Astrocyte (in vitro differentiated cells and primary cell): ENCODE results near the gene DNAAF1. TPM values are rescaled to one million over a fixed set of nuclear protein-coding genes. Genes with fewer than 3 reads are reported as not detected.

Experiments
- DNase-seq: peaks from one replicate; pipeline ENCODE4 v3.0.0-alpha.2; 2010; ENCODE audit warnings: low read depth
- FAIRE-seq: peaks from 2 replicates; lab custom pipeline; 2011; peaks lifted over from hg19 to GRCh38; lab: Jason Lieb, UNC
- H2AFZ ChIP-seq: 2 replicates; pipeline ENCODE4 v1.6.0; 2012; ENCODE audit warnings: low read depth, low read length, inconsistent platforms
- H3K27ac ChIP-seq: 2 replicates; pipeline ENCODE4 v1.5.1; 2011; ENCODE audit warnings: low read depth, low read length, inconsistent platforms
- H3K27me3 ChIP-seq: 2 replicates; pipeline ENCODE4 v1.6.0; 2011; ENCODE audit warnings: low read length, inconsistent platforms; ENCODE audit not compliant: insufficient read depth
- H3K36me3 ChIP-seq: 2 replicates; pipeline ENCODE4 v1.5.1; 2011; ENCODE audit warnings: low read length, inconsistent platforms; ENCODE audit not compliant: insufficient read depth
- H3K4me1 ChIP-seq: 2 replicates; pipeline ENCODE4 v1.5.1; 2011; ENCODE audit warnings: low read length, inconsistent platforms; ENCODE audit not compliant: insufficient read depth
- H3K4me2 ChIP-seq: 2 replicates; pipeline ENCODE4 v1.6.0; 2012; ENCODE audit warnings: low read length, inconsistent platforms
- H3K4me3 ChIP-seq: 2 replicates; pipeline ENCODE4 v1.5.1; 2011; ENCODE audit warnings: low read depth, mild to moderate bottlenecking, low read length, inconsistent platforms; ENCODE audit not compliant: insufficient read depth
- H3K79me2 ChIP-seq: 2 replicates; pipeline ENCODE4 v1.6.0; 2012; ENCODE audit warnings: mild to moderate bottlenecking, low read length, inconsistent platforms; ENCODE audit not compliant: insufficient read depth
- H3K9ac ChIP-seq: 2 replicates; pipeline ENCODE4 v1.6.0; 2012; ENCODE audit warnings: mild to moderate bottlenecking, low read length, inconsistent platforms
- H3K9me3 ChIP-seq: 2 replicates; pipeline ENCODE4 v1.5.1; 2012; ENCODE audit warnings: low read depth, mild to moderate bottlenecking, low read length, inconsistent platforms; ENCODE audit not compliant: insufficient read depth
- H4K20me1 ChIP-seq: 2 replicates; pipeline ENCODE4 v1.6.0; 2012; ENCODE audit warnings: low read length, inconsistent platforms; ENCODE audit not compliant: insufficient read depth
- H3K27ac Mint-ChIP-seq: one replicate; pipeline ENCODE4 v1.8.0; 2021; ENCODE audit warnings: mild to moderate bottlenecking, mixed read lengths; ENCODE audit not compliant: unreplicated experiment
- H3K27me3 Mint-ChIP-seq: one replicate; pipeline ENCODE4 v1.8.0; 2021; ENCODE audit warnings: low read depth, mixed read lengths; ENCODE audit not compliant: unreplicated experiment
- H3K36me3 Mint-ChIP-seq: one replicate; pipeline ENCODE4 v1.8.0; 2021; ENCODE audit warnings: low read depth, mixed read lengths; ENCODE audit not compliant: unreplicated experiment
- H3K4me1 Mint-ChIP-seq: one replicate; pipeline ENCODE4 v1.8.0; 2021; ENCODE audit warnings: low read depth, mixed read lengths; ENCODE audit not compliant: unreplicated experiment
- H3K4me3 Mint-ChIP-seq: one replicate; pipeline ENCODE4 v1.8.0; 2021; ENCODE audit warnings: mild to moderate bottlenecking, moderate library complexity, mixed read lengths; ENCODE audit not compliant: unreplicated experiment
- H3K9me3 Mint-ChIP-seq: one replicate; pipeline ENCODE4 v1.8.0; 2021; ENCODE audit warnings: mild to moderate bottlenecking, mixed read lengths; ENCODE audit not compliant: unreplicated experiment
- EZH2 ChIP-seq: IDR thresholded peaks from 2 replicates; pipeline ENCODE4 v1.6.1; 2012; ENCODE audit warnings: mild to moderate bottlenecking, low read length, inconsistent platforms; ENCODE audit not compliant: insufficient read depth
- total RNA-seq: library from RNA; stranded (reverse); gene quantifications from 2 replicates; pipeline ENCODE4 v1.2.1, GENCODE V29; 2021
- TF ChIP-seq, protein P1 (sequence below): IDR thresholded peaks from 2 replicates; pipeline ENCODE4 v1.5.1; 2011; ENCODE audit warnings: low read depth, mild to moderate bottlenecking, inconsistent platforms, low read length, moderate library complexity; ENCODE audit not compliant: insufficient read depth

The DNAAF1 gene
- total RNA-seq, 1 donor from 2014 or later, result 0.30 TPM

DNA sequence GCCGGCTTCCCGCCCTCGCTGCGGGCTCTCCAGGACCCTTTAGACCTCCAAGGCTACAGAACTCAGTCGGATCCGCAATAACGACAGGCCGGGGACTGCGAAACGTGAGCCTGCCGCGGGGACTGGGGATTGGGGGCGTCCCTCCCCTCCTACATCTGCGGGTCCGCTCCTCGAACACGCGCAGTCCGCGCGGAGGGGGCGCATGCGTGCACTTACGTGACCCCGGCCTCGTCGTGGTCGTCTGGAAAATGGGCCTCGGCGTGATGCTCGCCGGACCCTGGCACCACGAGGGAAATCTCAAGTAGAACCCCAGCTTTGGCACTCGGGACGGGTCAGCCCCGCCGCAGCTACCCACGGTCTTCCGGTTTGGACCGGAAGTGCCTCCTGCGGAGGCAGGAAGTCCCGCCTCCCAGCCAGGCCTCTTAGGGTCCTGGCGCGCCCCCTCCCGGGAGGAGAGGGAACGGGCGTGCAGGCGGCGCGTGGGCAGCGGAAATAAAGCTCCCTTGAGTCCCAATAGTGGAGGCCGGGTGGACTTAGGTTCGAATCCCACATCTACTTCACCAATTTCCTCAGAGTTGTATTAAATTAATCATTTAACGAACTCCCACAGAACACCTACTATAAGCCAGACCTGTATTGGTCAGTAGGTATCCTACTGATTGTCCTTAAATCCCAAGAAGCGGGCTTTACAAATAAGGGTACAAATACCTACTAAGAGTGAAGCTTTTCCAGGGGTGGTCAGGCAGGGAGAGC, 41.8 kb downstream of the DNAAF1 start, which contains the start of gene TAF1C:
Gene TAF1C (minus strand): TSS at position 373 of the 753 bp plus-strand sequence. CDS start 2,069 bp downstream, outside the sequence.
- peaks cover 5% of the 10 kb centered on the region for H3K4me1 ChIP-seq
- H3K9ac ChIP-seq, result peak within 1 kb of the TSS; percentile 92
- peaks cover 28% of the 10 kb centered on the region for H4K20me1 ChIP-seq
- Mint-ChIP-seq H3K4me1 (peaks cover 3% of the 10 kb centered on the region), H3K27ac (peak within 1 kb of the TSS; percentile 69), H3K4me3 (peak within 1 kb of the TSS; percentile 94), H3K27me3 (peaks cover 3% of the 10 kb centered on the region), H3K9me3 (no peaks in the 10 kb centered on the region), H3K36me3 (peaks cover 9% of the 10 kb centered on the region)
- no peaks in the 10 kb centered on the region for H3K9me3 ChIP-seq
- H3K4me2 ChIP-seq, result peak within 1 kb of the TSS; percentile 84
- H3K36me3 ChIP-seq, result peaks cover 3% of the 10 kb centered on the region
- H3K4me3 ChIP-seq, result peak within 1 kb of the TSS; percentile 86
- H2AFZ ChIP-seq, result peak within 1 kb of the TSS; percentile 97
- DNase-seq, result peak; percentile 80
- no peaks in the 10 kb centered on the region for H3K27me3 ChIP-seq
- H3K79me2 ChIP-seq, result peaks cover 43% of the 10 kb centered on the region
- peak within 1 kb of the TSS; percentile 48 for H3K27ac ChIP-seq
- no peak for TF ChIP-seq EZH2
- TF ChIP-seq, protein P1, sequence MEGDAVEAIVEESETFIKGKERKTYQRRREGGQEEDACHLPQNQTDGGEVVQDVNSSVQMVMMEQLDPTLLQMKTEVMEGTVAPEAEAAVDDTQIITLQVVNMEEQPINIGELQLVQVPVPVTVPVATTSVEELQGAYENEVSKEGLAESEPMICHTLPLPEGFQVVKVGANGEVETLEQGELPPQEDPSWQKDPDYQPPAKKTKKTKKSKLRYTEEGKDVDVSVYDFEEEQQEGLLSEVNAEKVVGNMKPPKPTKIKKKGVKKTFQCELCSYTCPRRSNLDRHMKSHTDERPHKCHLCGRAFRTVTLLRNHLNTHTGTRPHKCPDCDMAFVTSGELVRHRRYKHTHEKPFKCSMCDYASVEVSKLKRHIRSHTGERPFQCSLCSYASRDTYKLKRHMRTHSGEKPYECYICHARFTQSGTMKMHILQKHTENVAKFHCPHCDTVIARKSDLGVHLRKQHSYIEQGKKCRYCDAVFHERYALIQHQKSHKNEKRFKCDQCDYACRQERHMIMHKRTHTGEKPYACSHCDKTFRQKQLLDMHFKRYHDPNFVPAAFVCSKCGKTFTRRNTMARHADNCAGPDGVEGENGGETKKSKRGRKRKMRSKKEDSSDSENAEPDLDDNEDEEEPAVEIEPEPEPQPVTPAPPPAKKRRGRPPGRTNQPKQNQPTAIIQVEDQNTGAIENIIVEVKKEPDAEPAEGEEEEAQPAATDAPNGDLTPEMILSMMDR, result peak; percentile 78
- FAIRE-seq, result no peak

DNA sequence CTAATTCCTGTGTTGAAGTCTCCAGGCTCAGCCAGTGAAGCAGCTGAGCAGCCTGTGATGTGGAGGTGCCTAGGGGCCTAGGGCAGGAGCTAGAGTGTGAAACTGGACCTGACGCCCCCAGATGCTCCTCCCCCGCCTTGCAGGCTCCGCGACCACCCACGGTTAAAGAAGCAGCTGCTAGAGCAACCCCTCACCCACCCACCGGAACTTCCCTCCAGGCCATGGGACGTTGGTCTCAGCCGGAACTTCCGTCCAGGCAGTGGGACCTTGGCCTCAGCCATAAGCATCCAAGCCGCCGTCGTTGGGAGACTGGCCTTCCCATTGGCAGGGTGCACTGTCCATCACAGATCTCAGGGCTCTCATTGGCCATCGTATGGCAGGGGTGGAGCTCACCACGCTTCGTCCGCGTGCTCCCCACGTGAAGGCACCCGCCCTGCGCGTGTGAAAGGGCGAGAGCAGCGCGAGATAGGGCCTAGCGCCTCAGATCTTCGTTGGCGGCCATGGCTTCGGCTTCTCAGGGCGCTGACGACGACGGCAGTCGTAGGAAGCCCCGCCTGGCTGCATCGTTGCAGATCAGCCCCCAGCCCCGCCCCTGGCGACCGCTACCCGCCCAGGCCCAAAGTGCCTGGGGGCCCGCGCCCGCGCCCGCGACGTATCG, 45.8 kb downstream of the DNAAF1 start, which contains the start of gene ADAD2:
Gene ADAD2 (plus strand): TSS at position 427 of the 658 bp plus-strand sequence. CDS start 74 bp downstream, at position 501.
- Histone ChIP-seq H3K4me2 (no peak within 1 kb of the TSS), H3K36me3 (no peaks in the 10 kb centered on the region), H3K79me2 (peaks cover 11% of the 10 kb centered on the region), H3K9ac (no peak within 1 kb of the TSS), H3K27ac (no peak within 1 kb of the TSS), H3K4me3 (no peak within 1 kb of the TSS), H3K27me3 (no peaks in the 10 kb centered on the region), H3K9me3 (no peaks in the 10 kb centered on the region), H2AFZ (no peak within 1 kb of the TSS), H4K20me1 (no peaks in the 10 kb centered on the region), H3K4me1 (peaks cover 4% of the 10 kb centered on the region)
- TF ChIP-seq, protein P1, result no peak
- TF ChIP-seq EZH2, result no peak
- DNase-seq (no peak), FAIRE-seq (no peak)
- Mint-ChIP-seq H3K36me3 (no peaks in the 10 kb centered on the region), H3K27ac (no peak within 1 kb of the TSS), H3K9me3 (no peaks in the 10 kb centered on the region), H3K27me3 (peaks cover 7% of the 10 kb centered on the region), H3K4me1 (peaks cover 1% of the 10 kb centered on the region), H3K4me3 (no peak within 1 kb of the TSS)
